RPMI8226 (cell line): ENCODE results near the gene PPP1R12C.

ENCODE experiments used
- DNase-seq: peaks from one replicate; pipeline ENCODE4 v3.0.0-alpha.2; 2015

Gene PPP1R12C

DNA sequence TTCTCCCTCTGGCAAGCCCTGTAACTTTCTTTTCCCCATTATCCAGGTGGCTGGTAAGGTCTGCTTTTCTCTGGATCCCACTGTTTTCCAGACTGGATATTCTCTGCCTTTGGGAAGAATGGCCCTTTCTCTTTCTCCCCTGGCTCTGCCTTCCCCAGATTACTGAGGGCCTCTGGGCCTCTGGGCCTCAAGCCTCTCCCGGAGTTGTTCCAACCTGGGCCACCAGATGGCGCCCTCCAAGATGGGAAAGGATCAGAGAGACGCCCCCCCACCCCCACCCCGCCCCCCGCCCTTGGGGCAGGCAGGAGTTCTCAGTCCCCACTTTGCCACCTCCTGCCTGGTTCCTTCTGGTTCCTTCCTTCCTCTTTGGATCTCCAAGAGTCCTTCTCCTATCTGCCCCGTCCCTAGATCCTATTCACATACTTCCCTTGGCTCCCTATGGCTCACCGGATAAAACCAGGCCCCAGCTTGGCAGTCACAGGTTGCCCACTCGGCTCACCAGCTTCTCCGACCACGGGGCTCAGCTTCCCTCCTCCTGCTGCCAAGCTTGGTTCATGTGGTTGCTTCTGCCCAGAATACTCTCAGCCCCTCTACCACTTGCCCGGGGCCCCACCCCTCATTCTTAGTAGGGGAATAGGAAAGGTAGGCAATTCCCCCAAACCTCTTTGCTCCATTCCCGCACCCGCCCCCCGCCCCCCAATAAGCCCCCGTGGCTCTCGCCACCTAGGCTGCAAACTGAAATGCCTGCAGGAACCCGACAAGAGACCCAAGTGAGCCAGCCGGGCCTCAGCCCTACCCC, 28.7 kb downstream of the PPP1R12C start:
- DNase-seq = peak; percentile 80

DNA sequence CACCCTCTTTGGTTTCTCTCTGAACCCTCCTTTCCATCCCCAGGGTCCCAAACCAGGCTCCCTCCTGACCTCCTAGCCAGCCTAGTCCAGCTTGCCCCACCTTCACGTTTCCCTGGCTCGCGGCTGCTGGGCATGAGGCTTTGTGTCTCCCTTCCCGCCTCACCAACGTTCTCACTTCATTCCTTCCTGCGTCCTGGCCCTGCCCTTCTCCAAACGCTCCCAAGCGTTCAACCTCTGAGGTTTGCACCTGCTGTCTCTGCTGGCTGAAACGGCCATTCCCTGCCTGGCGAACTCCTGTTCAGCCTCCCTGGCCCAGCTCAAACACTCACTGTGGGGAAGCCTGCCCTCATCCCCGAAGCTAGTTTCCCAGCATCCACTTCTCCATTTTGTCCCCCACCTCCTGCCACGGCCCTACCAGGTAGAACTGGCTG, 29.4 kb downstream of the PPP1R12C start:
- no peak for DNase-seq

DNA sequence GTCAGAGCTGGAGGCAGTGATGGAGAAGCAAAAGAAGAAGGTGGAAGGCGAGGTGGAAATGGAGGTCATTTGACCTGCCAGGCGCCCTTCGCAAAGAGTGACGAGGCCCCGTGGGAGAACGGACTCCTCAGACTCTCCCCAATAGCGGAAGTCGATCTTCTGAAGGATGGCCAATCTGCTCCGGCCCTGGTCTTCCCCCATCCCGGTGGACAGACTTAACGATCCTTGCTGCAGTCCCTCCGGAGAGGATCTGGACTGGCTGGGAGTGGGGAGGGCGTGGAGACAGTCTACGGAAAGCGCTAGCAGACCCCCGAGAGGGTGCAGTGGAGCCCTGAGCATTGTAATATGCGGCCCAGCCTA, 29.9 kb downstream of the PPP1R12C start:
- no peak for DNase-seq

DNA sequence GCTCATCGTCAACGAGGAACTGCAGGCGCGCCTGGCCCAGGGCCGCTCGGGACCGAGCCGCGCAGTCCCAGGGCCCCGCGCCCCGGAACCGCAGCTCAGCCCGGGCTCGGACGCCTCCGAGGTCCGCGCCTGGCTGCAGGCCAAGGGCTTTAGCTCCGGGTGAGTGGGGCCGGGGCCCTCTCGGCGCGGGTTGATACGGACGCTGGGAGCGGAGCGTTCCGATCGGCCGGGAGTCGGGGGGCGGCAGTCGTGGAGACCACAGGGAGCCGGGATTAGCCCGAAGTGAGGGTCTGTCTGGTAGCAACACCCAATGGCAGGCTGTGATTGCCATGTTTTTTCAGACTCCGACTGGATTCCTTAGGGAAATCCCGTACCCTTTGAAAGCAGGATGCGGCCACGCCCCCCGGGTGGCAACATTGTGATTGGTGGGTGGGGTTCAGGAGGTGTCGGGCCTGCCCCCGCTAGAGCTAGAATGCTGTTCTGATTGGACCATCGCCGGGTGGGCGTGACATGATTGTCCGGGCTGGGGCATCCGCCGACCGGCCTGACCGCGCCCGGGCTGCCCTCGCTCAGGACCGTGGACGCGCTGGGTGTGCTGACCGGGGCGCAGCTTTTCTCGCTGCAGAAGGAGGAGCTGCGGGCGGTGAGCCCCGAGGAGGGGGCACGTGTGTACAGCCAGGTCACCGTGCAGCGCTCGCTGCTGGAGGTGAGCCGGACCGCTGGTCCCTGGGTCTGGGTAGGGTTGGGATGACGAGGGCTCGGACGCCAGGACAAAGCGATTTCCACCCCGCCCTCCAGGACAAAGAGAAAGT, 30.5 kb downstream of the PPP1R12C start:
- no peak for DNase-seq

DNA sequence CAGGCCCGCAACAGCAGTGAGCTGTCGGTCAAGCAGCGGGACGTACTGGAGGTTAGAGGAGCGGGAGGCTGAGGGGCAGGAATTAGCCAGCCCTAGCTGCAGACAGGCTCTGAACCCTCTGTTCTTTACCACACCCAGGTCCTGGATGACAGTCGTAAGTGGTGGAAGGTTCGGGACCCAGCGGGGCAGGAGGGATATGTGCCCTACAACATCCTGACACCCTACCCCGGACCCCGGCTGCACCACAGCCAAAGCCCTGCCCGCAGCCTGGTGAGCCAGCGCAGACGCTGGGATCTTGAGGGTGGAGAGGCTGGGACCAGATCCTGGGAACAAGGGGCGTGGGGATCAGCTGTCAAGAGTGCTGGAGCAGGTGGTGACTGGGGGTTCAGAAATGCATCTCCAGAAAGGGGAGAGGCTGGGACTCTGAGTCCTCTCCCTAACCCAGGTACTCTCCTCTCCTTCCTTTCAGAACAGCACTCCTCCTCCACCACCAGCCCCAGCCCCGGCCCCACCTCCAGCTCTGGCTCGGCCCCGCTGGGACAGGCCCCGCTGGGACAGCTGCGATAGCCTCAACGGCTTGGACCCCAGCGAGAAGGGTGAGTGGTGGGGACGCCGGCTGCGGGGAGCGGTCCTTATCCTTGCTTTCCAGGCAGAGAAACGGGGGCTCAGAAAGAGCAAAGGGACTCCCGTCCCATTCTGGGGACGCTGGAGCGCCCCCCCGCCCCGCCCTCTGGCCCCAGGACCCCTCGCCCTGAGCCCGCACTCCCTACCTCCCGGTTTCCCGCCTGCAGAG, 31.3 kb downstream of the PPP1R12C start:
- no peak for DNase-seq

DNA sequence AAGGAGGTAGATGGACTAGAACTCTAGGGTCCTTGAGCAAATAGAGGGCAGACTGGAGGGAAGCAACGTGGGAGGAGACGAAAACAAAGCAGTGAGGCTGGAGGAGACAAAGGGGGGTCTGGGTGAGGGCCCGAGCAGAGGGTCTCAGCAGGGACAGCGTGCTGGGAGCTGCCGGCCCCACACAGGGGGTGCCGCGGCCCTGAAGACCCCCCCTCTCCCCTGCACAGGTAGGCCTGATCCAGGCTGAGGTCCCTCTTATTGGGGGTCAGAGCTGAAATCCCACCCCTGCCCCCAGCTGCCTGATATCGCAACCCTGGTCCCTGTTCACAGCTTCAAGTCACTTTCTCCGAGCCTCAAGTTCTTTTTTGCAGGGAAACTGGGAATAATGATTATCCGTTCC, 33.0 kb downstream of the PPP1R12C start:
- no peak for DNase-seq

DNA sequence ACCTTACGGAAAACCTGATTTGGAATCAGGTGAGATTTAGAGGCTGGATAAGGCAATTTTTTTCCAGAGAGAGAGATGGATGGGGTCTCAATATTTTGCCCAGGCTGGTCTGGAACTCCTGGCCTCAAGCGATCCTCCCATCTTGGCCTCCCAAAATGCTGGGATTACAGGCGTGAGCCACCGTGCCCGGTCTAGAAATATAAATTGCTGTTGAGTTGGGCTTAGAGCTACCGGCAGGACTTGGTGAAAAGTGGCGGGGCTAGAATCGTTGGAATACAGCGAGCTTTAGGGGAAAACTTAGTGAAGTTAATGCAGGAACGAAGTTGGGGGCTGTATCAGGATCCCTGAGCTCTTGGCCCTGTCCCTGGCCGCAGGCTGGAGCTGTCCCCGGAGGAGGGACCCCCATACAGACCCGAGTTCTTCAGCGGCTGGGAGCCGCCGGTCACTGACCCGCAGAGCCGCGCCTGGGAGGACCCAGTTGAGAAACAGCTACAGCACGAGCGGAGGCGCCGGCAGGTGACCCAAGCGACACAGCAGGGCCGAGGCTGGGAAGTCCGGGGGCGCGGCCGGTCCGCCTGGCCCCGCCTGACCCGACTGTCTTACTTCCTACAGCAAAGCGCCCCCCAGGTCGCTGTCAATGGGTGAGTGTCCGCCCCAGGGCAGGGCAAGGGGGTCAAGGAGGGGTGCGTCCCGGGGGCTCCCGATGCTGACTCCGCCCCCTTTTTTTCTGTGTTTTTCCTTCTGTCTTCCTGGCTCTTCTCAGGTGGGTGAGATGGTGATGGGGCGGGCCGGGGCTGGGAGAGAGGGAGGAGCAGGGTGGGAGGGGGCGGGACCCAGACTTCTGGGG, 34.2 kb downstream of the PPP1R12C start:
- no peak for DNase-seq

DNA sequence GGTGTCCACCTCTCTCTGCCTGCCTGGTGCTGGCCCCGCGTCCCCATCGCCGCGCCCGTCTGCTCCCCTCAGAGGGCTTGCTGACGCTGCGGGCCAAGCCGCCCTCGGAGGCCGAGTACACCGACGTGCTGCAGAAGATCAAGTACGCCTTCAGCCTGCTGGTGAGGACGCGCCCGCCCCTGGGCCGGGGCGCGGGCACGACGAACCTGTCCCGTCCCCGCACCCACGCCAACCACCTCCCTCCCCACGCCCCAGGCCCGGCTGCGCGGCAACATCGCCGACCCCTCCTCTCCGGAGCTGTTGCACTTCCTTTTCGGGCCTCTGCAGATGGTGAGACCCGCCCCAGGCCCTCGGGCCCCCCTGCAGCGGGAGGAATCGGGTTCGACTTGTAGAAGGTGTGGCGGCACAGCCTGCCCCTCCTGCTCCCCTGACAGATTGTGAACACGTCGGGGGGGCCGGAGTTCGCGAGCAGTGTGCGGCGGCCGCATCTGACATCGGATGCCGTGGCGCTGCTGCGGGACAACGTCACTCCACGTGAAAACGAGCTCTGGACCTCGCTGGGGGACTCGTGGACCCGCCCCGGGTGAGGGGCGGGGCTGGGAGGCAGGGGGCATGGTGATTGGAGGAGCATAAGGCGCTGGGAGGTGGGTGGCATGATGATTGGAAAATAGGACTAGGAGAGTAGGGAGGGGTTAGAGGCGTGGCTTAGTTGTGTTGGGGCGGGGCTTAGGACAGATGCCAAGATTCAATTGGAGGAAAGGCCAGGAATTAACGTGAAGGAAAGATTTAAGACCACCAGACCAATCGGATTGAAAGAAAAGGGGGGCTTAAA, 35.2 kb downstream of the PPP1R12C start:
- DNase-seq = no peak

DNA sequence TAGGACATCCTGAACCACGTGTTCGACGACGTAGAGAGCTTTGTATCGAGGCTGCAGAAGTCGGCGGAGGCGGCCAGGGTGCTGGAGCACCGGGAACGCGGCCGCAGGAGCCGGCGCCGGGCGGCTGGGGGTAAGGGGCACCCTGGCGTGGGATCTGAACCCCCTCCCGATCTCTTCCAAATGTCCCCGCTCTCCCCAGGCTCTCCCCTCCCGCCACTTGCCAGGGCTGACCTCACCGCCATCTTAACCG, 35.7 kb downstream of the PPP1R12C start:
- DNase-seq = no peak

DNA sequence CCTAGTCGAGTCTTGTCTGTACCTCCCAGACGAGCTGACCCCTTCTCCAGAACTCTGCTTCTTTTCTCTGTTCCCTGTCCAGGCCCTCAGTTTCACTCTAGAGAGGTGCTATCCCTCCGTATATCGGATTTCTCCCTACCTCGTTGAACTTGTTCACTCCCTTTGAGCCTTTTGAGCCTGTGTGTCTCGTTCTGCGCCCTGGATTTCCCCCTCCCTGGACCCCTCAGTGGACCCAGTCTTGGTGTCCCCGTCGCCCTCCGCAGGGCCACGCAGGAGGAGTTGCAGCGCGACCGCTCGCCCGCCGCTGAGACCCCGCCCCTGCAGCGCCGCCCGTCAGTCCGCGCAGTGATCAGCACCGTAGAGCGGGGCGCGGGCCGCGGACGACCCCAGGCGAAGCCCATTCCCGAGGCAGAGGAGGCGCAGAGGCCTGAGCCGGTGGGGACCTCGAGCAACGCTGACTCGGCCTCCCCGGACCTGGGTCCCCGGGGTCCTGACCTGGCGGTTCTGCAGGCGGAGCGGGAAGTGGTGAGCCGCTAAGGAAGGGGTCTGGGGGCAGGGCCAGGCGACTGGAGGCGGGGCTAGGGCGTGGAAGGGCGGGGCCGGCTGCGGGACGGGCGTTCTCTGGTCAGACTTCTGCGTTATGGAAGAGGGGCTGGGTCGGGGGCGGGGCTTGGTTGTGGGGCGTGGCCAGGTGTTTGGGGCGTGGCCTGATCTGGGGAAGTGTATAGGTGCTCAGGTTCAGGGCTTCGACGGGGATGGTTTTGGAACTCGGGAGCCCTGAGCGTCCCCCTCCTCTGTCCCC, 36.3 kb downstream of the PPP1R12C start:
- DNase-seq = peak; percentile 61

DNA sequence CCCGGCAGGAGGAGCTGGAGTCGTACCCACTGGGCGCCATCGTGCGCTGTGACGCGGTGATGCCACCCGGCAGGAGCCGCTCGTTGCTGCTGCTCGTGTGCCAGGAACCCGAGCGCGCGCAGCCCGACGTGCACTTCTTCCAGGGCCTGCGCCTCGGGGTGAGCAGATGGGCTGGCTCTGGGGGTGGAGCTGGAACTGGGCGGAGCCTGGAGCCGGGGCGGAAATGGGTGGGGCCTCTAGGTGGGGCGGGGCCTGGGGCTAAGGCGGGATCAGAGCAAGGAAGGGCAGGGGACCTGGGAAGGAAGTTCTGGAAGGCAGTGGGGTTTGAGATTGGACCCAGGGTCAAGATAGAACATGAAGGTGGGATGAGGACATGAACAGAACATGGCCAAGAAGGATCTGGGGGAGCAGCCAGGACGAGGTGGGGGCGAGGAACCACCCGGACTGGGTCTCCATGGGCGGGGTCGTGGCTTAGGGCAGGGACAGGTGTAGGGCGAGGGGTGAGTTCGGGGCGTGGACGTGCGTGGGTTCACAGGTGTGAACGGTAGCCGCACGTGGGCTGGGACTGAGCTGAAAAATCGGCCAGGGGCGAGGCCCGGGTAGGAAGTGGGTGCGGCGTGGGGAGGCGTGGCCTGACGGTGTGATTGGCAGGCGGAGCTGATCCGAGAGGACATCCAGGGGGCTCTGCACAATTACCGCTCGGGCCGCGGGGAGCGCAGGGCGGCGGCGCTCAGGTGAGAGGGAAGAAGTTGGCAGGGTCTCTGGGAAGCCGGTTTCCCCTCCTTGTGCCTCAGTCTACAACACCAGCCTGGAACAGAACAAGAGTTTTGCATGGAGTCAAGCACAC, 37.1 kb downstream of the PPP1R12C start:
- DNase-seq = peak; percentile 85

DNA sequence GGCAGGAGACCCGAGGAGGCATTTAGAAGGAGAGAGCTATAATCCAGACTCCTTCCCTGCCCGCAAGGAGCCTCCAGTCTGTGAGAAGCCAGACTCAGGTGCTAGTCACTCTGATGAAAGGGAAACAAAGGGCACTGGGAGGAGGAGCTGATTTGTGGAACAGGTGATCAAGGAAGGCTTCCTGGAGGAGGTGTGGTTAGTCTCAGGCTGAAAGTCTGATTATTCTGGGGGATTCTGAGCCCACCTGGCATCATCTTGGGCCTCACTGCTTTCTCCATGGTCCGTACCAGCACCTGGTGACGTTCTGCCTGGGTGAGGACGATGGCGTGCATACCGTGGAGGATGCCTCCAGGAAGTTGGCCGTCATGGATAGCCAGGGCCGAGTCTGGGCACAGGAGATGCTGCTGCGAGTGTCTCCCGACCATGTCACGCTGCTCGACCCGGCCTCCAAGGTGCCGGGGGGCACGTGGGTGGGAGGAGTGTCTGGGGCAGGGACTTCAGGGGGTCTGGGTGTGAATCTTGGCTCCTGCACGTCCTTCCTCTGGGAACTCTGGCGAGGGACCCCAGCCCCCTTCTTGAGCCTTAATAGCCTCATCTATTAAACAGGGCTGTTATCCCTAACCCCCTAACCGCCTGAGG, 37.9 kb downstream of the PPP1R12C start:
- no peak for DNase-seq

DNA sequence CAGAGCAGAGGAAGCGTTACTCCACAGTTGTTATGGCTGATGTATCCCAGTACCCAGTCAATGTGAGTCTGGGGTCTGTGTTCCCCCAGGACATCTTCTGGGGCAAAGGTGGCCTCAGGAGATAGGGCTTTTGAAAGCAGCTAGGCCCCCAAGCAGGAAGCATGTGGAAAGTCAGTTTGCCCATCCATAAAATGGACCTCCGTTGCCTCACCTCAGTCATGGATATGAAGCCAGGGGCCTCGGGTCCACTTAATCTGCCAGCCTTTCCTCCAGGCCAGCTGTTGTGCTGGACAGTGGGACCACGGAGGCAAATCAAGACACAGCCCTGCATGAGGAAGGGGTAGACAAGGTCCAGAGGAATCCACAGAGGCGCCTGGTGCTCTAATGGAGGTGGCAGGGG, 38.4 kb downstream of the PPP1R12C start:
- no peak for DNase-seq

DNA sequence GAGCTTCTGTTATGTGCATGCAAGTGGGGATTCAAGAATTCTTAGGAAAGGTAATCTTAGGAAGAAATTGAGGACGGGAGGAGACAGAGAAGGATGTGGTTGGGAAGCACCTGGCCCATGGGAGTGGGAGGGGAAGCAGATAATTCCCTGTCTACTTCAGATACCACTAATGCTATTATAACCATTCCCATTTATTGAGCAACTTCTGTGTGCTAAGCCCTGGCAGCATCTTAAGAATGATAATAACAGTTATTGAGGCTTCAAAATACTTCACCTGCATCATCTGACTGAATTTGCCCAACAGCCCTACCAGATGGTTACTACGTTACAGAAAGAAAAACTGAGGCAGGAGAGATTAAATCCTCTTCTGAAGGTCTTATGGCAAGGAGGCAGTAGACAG, 40.3 kb downstream of the PPP1R12C start:
- DNase-seq = no peak

DNA sequence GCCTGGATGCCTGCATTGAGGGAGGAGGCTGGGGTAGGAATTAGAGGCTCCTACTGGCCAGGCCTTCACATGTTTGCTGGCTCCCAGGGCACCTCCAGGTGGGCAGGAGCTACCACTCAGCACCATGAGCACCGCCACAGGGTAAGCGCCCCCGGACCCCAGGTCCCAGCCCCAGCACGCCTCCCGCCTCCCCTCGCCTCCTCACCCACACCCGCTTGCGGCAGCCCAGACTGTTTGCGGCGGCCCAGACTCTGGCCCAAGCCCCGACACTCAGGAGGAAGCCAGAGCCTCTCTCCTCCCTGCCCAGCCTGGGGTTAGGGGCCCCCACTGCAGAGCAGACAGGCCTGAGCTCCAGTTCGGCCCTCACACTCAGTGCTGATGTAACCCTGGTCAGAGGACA, 41.1 kb downstream of the PPP1R12C start:
- no peak for DNase-seq

DNA sequence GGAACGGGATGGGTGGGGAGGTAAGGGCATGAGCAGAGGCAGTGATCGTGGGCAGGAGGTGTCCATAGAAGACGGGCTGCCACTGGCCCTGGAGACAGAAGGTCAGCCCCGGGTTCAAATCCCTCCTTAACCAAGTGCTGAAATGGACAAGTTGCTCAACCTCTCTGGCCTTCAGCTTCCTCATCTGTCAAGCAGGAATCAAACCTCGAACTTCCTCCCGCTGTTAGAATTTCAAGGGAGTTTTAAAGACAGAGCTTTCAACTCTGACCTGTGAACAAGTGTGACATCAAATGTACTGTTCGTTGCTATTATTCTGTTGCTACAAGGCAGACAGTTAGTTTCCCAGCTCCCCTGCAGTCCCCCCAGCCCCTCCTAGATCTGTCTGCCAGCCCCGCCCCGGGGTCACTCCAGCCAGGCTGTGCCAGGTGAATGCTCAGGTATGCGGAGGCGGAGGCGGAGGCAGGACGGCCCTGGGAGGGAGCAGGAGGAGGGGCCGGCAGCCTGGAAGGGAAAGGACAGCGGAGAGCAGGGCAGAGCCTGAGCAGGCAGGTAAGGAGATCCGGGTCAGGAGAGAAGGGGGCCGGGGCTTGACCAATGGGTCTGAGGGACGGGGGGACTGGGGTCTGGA, 42.0 kb downstream of the PPP1R12C start, which contains the start of gene EPS8L1:
Gene EPS8L1, plus strand, starts transcription at position 499 of the 628 bp plus-strand sequence. CDS start 576 bp downstream, outside the sequence.
- DNase-seq = no peak

DNA sequence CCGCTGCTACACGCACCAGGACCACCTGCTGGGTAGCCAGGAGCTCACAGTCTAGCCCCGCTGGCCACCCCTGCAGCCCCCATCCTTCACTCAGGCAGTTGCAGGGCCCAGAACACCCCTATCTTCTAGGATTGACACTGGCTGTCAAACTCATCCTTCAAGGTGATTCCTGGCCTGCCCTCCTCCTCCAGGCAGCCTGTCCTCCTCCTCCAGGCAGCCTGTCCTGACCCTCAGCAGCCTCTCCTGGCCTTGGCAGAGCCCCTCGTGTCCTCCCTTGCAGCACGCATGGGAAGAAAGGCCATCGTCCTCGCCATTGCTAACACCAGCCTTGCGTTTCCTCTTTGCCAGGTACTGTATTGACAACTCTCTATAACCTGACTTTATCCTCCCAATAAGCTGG, 45.5 kb downstream of the PPP1R12C start:
- DNase-seq = no peak

DNA sequence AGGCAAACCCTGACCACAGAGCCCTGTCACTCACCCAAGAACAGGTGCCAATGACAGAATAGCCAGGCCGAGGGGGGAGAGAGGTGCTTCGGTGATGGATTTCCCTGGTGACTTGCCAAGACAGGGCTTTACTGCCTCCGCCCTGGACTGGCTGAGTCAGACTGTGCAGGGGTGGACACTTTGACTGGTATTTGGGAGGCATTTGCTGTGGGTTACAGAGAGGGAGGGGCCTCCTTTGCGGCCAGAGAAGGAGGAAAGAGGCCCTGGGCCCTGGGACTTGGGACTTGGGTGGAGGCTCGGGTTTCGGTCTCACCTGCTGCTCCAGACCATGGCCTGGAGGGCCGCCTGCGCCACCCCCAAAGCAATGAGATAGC, 46.3 kb downstream of the PPP1R12C start:
- DNase-seq = peak; percentile 98
